Measurements from ENCODE around the gene ADAMTS4. TPM values are rescaled to one million over a fixed set of nuclear protein-coding genes. Genes with fewer than 3 reads are reported as not detected.

ADAMTS4 gene
- total RNA-seq, 1 donor from 2014 or later: 2.7 TPM

GRCh38 chr1:161182214-161182613, 16.6 kb downstream of the ADAMTS4 start:
- peaks cover under 1% of the 10 kb centered on the region for H3K79me2 ChIP-seq (ENCODE audit: insufficient read depth, low read length)
- Mint-ChIP-seq H3K27me3 (ENCODE audit: low read depth, unreplicated experiment) (peaks cover 3% of the 10 kb centered on the region), H3K4me3 (ENCODE audit: unreplicated experiment) (no peak overlapping the region), H3K27ac (ENCODE audit: unreplicated experiment) (no peak overlapping the region), H3K9me3 (ENCODE audit: unreplicated experiment) (peaks cover 2% of the 10 kb centered on the region), H3K36me3 (ENCODE audit: low read depth, unreplicated experiment) (peaks cover 2% of the 10 kb centered on the region), H3K4me1 (ENCODE audit: low read depth, unreplicated experiment) (peaks cover 17% of the 10 kb centered on the region)
- FAIRE-seq (no peak), DNase-seq (ENCODE audit: low read depth) (peak; percentile 33)
- H2AFZ ChIP-seq (ENCODE audit: low read depth, low read length): peak overlapping the region; percentile 23
- H3K4me3 ChIP-seq (ENCODE audit: insufficient read depth, low read depth, low read length): no peak overlapping the region
- no peaks in the 10 kb centered on the region for H3K36me3 ChIP-seq (ENCODE audit: insufficient read depth, low read length)
- H3K27me3 ChIP-seq (ENCODE audit: insufficient read depth, low read length): no peaks in the 10 kb centered on the region
- H3K9ac ChIP-seq (ENCODE audit: low read length): no peak overlapping the region
- TF ChIP-seq EZH2 (IDR thresholded peaks at IDR 0.05; ENCODE audit: insufficient read depth, low read length): no peak
- no peak for TF ChIP-seq CTCF (IDR thresholded peaks at IDR 0.05; ENCODE audit: insufficient read depth, low read depth, low read length)
- H3K4me1 ChIP-seq (ENCODE audit: insufficient read depth, low read length): peaks cover 9% of the 10 kb centered on the region
- no peaks in the 10 kb centered on the region for H4K20me1 ChIP-seq (ENCODE audit: insufficient read depth, low read length)
- peak overlapping the region; percentile 1 for H3K27ac ChIP-seq (ENCODE audit: low read depth, low read length)
- peak overlapping the region; percentile 40 for H3K4me2 ChIP-seq (ENCODE audit: low read length)
- H3K9me3 ChIP-seq (ENCODE audit: insufficient read depth, low read depth, low read length): no peaks in the 10 kb centered on the region

- Histone ChIP-seq H3K4me1 (ENCODE audit: insufficient read depth, low read length) (peaks cover 17% of the 10 kb centered on the region), H3K27ac (ENCODE audit: low read depth, low read length) (no peak overlapping the region), H3K4me2 (ENCODE audit: low read length) (no peak overlapping the region), H3K36me3 (ENCODE audit: insufficient read depth, low read length) (no peaks in the 10 kb centered on the region), H4K20me1 (ENCODE audit: insufficient read depth, low read length) (no peaks in the 10 kb centered on the region), H3K9me3 (ENCODE audit: insufficient read depth, low read depth, low read length) (no peaks in the 10 kb centered on the region), H3K79me2 (ENCODE audit: insufficient read depth, low read length) (peaks cover 16% of the 10 kb centered on the region), H3K4me3 (ENCODE audit: insufficient read depth, low read depth, low read length) (no peak overlapping the region), H3K27me3 (ENCODE audit: insufficient read depth, low read length) (no peaks in the 10 kb centered on the region), H3K9ac (ENCODE audit: low read length) (no peak overlapping the region), H2AFZ (ENCODE audit: low read depth, low read length) (no peak overlapping the region)
- peaks cover 10% of the 10 kb centered on the region for H3K36me3 Mint-ChIP-seq (ENCODE audit: low read depth, unreplicated experiment)
- DNase-seq (ENCODE audit: low read depth) (no peak), FAIRE-seq (peak; percentile 29)
- TF ChIP-seq CTCF (IDR thresholded peaks at IDR 0.05; ENCODE audit: insufficient read depth, low read depth, low read length): peak; percentile 31
- no peak for TF ChIP-seq EZH2 (IDR thresholded peaks at IDR 0.05; ENCODE audit: insufficient read depth, low read length)
- no peaks in the 10 kb centered on the region for H3K27me3 Mint-ChIP-seq (ENCODE audit: low read depth, unreplicated experiment)
- no peak overlapping the region for H3K27ac Mint-ChIP-seq (ENCODE audit: unreplicated experiment)
- H3K4me1 Mint-ChIP-seq (ENCODE audit: low read depth, unreplicated experiment): peaks cover 21% of the 10 kb centered on the region
- no peaks in the 10 kb centered on the region for H3K9me3 Mint-ChIP-seq (ENCODE audit: unreplicated experiment)
- H3K4me3 Mint-ChIP-seq (ENCODE audit: unreplicated experiment): no peak overlapping the region
Measured at GRCh38 chr1:161180639-161181038, 18.2 kb downstream of the ADAMTS4 start.

GRCh38 chr1:161179698-161180097, 19.2 kb downstream of the ADAMTS4 start:
- H3K36me3 ChIP-seq (ENCODE audit: insufficient read depth, low read length): peaks cover under 1% of the 10 kb centered on the region
- H3K9me3 Mint-ChIP-seq (ENCODE audit: unreplicated experiment): no peaks in the 10 kb centered on the region
- H2AFZ ChIP-seq (ENCODE audit: low read depth, low read length): no peak overlapping the region
- no peaks in the 10 kb centered on the region for H4K20me1 ChIP-seq (ENCODE audit: insufficient read depth, low read length)
- H3K27me3 ChIP-seq (ENCODE audit: insufficient read depth, low read length): no peaks in the 10 kb centered on the region
- FAIRE-seq (no peak), DNase-seq (ENCODE audit: low read depth) (no peak)
- TF ChIP-seq CTCF (IDR thresholded peaks at IDR 0.05; ENCODE audit: insufficient read depth, low read depth, low read length) (no peak), EZH2 (IDR thresholded peaks at IDR 0.05; ENCODE audit: insufficient read depth, low read length) (no peak)
- peak overlapping the region; percentile 13 for H3K27ac Mint-ChIP-seq (ENCODE audit: unreplicated experiment)
- peaks cover 16% of the 10 kb centered on the region for H3K79me2 ChIP-seq (ENCODE audit: insufficient read depth, low read length)
- H3K4me3 Mint-ChIP-seq (ENCODE audit: unreplicated experiment): no peak overlapping the region
- H3K4me3 ChIP-seq (ENCODE audit: insufficient read depth, low read depth, low read length): no peak overlapping the region
- H3K27me3 Mint-ChIP-seq (ENCODE audit: low read depth, unreplicated experiment): no peaks in the 10 kb centered on the region
- peaks cover 18% of the 10 kb centered on the region for H3K36me3 Mint-ChIP-seq (ENCODE audit: low read depth, unreplicated experiment)
- H3K9ac ChIP-seq (ENCODE audit: low read length): no peak overlapping the region
- H3K4me1 ChIP-seq (ENCODE audit: insufficient read depth, low read length): peaks cover 17% of the 10 kb centered on the region
- peaks cover 16% of the 10 kb centered on the region for H3K4me1 Mint-ChIP-seq (ENCODE audit: low read depth, unreplicated experiment)
- no peak overlapping the region for H3K4me2 ChIP-seq (ENCODE audit: low read length)
- H3K9me3 ChIP-seq (ENCODE audit: insufficient read depth, low read depth, low read length): no peaks in the 10 kb centered on the region
- H3K27ac ChIP-seq (ENCODE audit: low read depth, low read length): no peak overlapping the region
